Activated T-helper 17 cell treated with anti-CD3 and anti-CD28 coated beads, Interleukin-2, amount 50 U/mL, for 72 hours (primary cell): Measurements from ENCODE around the gene VPS72. TPM values are rescaled to one million over a fixed set of nuclear protein-coding genes. Genes with fewer than 3 reads are reported as not detected.

ENCODE experiments used
- total RNA-seq, 2 donors: library from RNA; stranded (reverse); gene quantifications; one replicate each; pipeline ENCODE4 v1.2.3, GENCODE V29; 2022

Gene VPS72
- total RNA-seq, 2 donors from 2014 or later, result 62.2 to 77.9 TPM

Other genes with a start within 250 kb of the VPS72 start
- 100 to 1,000 TPM; 114 to 212 TPM for gene CERS2, start 215.4 kb downstream of the VPS72 start, total RNA-seq
- gene ANXA9, start 207.9 kb downstream of the VPS72 start, total RNA-seq, result under 1 TPM; 0.19 to 0.30 TPM
- gene MINDY1, start 183.3 kb downstream of the VPS72 start, total RNA-seq, result 10 to 100 TPM; 10.9 to 22.6 TPM
- gene PRUNE1, start 181.7 kb downstream of the VPS72 start, total RNA-seq, result 10 to 100 TPM; 12.5 to 15.3 TPM
- gene BNIPL, start 153.6 kb downstream of the VPS72 start, total RNA-seq, result 1 to 10 TPM; 1.4 to 4.5 TPM
- 1 to 10 TPM in 1 of 2 donors, under 1 TPM in 1; 0.71 to 1.2 TPM for gene C1orf56, start 142.4 kb downstream of the VPS72 start, total RNA-seq
- 100 to 1,000 TPM in 1 of 2 donors, 10 to 100 TPM in 1; 99.7 to 121 TPM for gene CDC42SE1, start 130.6 kb downstream of the VPS72 start, total RNA-seq
- gene MLLT11, start 129.8 kb downstream of the VPS72 start, total RNA-seq, result 1 to 10 TPM; 1.7 to 4.0 TPM
- gene GABPB2, start 119.4 kb downstream of the VPS72 start, total RNA-seq, result 10 to 100 TPM in 1 of 2 donors, 1 to 10 TPM in 1; 5.8 to 11.7 TPM
- 1 to 10 TPM; 5.4 to 6.3 TPM for gene SEMA6C, start 43.6 kb downstream of the VPS72 start, total RNA-seq
- 10 to 100 TPM; 12.0 to 22.9 TPM for gene TNFAIP8L2, start 33.5 kb downstream of the VPS72 start, total RNA-seq
- gene LYSMD1, start 24.3 kb downstream of the VPS72 start, total RNA-seq, result 10 to 100 TPM in 1 of 2 donors, 1 to 10 TPM in 1; 7.9 to 15.7 TPM
- gene SCNM1, start 24.1 kb downstream of the VPS72 start, total RNA-seq, result 10 to 100 TPM; 55.3 to 69.4 TPM
- gene TMOD4, start 14.2 kb downstream of the VPS72 start, total RNA-seq, result 1 to 10 TPM in 1 of 2 donors, under 1 TPM in 1; 0.82 to 1.5 TPM
- gene PIP5K1A, start 8.4 kb upstream of the VPS72 start, total RNA-seq, result 10 to 100 TPM; 72.2 to 80.7 TPM
- 100 to 1,000 TPM; 174 to 196 TPM for gene PSMD4, start 64.5 kb upstream of the VPS72 start, total RNA-seq
- 10 to 100 TPM; 24.9 to 29.6 TPM for gene ZNF687, start 92.1 kb upstream of the VPS72 start, total RNA-seq
- 10 to 100 TPM; 70.0 to 76.8 TPM for gene PI4KB, start 137.2 kb upstream of the VPS72 start, total RNA-seq
- gene RFX5, start 157.1 kb upstream of the VPS72 start, total RNA-seq, result 10 to 100 TPM; 48.0 to 86.0 TPM
- not detected for gene SELENBP1, start 182.5 kb upstream of the VPS72 start, total RNA-seq
- gene PSMB4, start 209.4 kb upstream of the VPS72 start, total RNA-seq, result 100 to 1,000 TPM; 329 to 417 TPM